Measurements from ENCODE around the gene TTF1.

TTF1 gene, protein sequence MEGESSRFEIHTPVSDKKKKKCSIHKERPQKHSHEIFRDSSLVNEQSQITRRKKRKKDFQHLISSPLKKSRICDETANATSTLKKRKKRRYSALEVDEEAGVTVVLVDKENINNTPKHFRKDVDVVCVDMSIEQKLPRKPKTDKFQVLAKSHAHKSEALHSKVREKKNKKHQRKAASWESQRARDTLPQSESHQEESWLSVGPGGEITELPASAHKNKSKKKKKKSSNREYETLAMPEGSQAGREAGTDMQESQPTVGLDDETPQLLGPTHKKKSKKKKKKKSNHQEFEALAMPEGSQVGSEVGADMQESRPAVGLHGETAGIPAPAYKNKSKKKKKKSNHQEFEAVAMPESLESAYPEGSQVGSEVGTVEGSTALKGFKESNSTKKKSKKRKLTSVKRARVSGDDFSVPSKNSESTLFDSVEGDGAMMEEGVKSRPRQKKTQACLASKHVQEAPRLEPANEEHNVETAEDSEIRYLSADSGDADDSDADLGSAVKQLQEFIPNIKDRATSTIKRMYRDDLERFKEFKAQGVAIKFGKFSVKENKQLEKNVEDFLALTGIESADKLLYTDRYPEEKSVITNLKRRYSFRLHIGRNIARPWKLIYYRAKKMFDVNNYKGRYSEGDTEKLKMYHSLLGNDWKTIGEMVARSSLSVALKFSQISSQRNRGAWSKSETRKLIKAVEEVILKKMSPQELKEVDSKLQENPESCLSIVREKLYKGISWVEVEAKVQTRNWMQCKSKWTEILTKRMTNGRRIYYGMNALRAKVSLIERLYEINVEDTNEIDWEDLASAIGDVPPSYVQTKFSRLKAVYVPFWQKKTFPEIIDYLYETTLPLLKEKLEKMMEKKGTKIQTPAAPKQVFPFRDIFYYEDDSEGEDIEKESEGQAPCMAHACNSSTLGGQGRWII

DNA sequence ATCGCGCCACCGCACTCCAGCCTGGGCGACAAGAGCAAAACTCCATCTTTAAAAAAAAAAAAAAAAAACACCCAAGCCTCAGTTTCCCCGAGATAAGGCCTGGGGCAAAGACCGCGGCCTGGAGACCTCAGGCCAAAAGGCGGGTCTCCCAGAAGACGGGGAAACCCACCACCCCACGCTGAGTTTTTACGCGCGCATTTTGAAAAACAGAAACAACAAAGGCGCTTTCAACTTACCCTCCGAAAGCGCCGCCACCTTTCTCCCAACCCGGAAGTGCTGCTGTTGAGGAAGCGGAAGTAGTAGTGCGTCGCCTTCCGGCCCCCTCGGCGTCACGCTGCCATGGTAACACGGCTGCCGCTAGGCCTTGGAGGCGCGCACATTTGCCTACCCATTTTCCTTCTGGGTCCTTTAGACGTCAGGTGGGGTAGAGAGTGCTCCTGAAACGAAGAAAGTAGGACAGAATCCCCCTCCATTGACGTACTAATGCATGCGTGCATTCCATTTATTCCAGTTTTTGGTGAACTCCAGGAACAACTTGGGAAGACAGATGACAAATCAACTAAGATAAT, at the start of gene TTF1:
Gene TTF1 (minus strand): TSS at position 287 of the 569 bp plus-strand sequence. CDS start 4,019 bp downstream, outside the sequence.
- peak; percentile 76 for DNase-seq

DNA sequence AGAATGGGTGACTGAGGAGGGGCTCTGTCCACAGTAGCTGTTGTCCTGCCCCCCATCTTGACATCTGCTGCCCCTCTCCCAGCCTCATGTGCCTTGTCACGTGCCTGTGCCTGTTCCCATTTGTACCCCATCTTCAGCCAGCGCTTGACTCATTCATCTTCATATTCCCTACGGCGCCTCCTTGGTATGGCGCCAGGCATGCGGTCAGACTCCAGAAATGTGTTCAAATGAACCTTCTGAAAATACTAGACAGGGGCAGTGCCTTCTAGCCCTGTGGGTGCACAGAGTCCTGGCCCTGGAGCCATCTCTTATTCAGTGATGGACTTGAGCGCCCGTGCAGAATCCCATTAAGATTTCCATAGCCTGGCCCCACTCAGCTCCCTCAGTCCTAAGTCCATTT, 49.6 kb upstream of the TTF1 start:
- DNase-seq = no peak

DNA sequence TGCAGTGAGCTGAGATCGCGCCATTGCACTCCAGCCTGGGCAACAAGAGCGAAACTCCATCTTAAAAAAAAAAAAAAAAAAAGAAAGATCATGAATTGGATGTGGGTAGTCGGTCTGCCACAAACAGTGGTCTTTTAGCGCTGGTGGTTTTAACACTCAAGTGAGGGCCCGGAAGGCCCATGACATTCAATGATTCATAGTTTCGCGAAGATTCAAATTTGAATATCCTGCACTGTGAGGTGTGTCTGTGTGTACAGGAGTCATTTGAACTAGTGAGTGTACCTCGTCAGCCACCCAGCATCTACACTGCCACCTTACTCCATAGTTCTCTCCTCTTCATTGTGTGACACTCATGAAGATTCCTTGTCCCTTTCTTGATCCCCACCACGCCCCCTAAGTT, 44.6 kb upstream of the TTF1 start:
- peak; percentile 49 for DNase-seq

DNA sequence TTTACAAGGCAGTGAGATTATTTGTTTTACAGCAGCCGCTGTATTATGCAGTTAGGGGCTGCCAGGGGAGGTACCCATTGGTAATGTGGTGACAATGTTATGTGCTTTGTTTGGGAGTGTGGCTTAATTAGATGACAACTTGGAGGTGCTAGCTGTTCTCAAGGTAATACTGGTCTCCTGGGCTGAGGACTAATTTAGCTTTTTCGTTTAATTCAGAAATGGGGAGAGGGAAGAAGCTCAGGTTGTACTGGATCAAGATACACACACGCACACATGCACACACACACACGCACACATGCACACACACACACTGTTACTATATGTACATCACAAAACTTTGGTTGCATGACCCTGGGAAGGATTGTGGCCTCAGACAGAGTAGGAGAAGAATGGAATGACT, 41.3 kb upstream of the TTF1 start:
- DNase-seq = no peak

DNA sequence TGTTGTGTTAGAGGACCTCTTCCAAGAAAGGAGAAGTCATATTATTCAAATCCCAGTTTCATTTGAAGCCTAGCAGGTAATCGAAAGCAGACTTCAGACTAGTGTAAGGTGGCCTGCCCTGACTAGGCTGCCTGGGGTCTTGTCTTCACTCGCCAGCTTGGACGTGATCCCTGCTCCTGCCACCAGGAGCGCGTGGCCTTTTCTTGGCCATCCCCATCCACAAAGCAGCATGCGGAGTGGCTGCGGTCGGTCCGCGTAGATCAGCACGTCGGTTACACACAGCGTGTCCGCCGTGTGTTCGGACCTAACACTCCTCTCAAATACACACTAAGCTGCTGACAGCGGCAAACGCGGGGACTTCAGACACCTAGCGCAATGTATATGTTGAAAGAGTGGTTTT, 40.7 kb upstream of the TTF1 start:
- no peak for DNase-seq

DNA sequence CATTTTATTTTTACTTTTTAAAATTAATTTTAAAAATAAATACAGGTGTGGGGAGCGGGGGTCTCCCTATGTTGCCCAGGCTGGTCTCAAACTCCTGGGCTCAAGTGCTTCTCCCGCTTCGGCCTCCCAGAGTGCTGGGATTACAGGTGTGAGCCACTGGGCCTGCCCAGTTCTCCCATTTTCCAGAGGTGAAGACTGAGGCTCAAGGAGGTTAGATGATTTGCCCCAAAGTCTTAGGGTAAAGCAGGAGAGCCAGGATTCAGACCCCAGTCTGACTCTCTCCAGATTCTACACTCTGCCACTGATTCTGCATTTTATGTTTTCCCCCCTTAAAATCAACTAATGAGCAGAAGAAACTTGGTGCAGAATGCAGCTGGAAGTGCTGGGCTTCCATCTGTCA, 40.2 kb upstream of the TTF1 start:
- DNase-seq = no peak

DNA sequence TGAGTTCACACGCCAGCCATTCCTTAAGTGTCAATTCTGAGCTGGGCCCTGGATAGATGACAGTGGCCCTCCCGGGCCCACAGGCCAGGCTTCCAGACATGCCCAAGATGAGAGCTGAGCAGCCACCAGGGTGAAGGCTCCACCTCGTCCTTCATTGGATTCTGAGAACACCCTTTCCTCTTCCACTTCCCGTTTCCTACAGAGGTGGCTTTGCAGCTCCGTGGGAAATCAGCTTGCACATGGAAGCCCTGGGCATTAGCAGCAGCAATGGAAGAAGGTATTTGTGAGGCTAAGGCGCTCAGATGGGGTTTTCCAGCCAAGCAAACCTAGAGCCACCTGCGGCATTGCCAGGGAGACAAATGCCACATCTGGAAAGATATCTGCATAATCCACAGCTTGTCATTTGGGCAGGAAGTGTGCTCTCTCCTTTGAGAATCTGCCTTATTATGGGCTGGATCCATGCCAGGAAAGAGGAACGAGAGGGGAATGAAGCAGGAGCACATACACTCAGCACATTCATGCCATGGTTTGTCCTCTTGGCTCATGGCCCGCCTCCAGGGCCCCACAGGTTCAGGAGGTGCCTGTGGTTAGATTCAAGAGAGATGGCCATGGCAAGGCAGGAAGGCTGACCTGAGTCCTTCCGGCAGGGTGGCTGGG, 37.4 kb upstream of the TTF1 start:
- DNase-seq = no peak

DNA sequence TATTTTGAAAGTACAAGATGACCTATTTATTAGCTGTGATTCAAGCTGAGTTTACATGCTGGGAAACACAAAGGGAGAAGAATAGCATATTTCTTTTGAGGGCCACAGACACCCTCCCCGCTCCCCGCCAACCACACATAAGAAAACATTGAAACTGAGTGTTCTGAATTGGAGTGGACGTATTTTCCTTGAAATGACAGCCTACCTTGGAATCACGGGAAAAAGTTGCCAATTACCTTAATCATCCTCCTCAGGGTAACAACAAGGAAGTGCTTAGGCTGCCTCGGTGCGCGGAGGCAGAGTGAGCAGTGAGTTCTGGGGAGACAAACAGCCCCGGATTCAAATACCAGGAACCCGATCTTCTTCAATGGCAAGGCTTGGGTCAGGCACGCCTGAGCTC, 34.8 kb upstream of the TTF1 start:
- DNase-seq = no peak

DNA sequence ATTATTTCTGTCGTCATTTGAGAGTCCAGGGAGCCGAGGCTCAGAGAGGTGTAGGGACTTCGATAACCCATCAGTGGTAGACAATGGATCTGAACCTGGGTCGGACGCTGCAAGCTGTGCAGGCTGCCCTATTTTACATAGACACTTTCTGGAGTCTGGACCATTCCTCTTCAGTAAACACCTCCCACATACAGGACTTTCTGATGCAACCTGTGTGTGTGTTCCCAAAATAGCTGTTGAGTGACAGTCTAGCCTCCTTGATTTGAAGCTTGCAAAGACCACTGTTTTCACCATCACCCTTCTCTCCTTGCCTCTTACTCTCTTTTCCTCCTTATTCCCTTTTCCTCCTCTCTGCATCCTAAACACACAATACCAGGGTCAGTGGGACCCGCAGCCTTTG, 34.1 kb upstream of the TTF1 start:
- no peak for DNase-seq

DNA sequence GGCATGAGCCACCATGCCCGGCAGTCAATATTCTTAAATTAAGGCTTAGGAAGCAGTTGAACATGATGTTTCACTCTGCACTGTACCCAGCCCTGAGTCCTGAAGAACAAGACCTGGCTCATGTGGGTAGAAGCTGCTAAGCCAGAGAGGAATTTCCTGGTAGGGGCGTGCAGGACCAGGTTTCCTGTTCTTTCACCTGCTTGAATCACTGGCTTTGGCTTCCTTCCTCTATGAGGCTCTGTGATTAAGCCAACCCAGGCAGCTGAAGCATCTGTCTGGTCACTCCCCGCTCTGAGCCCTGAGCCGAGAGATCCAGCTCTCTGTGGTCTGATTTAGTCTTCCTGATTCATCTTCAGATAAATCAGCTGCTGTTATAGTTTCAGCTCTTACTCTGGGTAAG, 32.5 kb upstream of the TTF1 start:
- no peak for DNase-seq

DNA sequence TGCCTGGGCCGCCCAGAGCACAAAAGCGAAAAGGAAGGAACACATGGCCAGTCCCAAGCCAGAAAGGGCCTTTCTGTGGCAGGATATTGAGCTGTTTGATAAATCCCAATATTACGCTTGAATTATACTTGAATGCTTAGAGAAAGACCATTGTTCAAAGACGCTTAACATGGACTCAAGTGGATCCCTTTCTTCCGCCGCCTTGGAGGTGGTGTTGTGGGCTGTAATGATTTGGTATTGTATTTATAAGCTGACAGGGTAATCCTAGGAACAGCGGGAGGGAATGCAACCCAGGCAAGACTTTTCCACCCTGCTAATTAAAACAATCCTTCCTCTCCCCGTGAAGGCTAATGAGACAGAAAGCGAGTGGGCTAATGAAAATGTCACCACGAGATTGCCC, 28.2 kb upstream of the TTF1 start:
- no peak for DNase-seq

DNA sequence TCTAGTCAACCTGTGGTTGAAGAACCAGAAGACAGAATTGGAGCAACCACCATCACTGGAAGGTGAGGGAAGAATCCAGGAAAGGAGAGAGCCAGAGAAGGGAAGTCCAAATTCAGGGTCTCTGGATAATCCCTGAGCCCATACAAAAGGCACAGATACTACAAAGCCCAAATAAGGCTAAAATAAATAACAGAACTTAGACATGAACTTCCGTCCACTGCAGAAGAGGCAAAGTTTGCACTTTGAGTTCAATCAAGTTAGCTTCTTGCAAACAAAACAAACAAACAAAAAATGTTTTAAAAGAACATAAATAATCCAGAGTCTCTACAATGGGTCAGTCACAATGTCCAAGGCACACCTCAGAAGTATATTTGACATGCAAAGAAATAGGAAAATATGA, 24.4 kb upstream of the TTF1 start:
- DNase-seq = no peak

DNA sequence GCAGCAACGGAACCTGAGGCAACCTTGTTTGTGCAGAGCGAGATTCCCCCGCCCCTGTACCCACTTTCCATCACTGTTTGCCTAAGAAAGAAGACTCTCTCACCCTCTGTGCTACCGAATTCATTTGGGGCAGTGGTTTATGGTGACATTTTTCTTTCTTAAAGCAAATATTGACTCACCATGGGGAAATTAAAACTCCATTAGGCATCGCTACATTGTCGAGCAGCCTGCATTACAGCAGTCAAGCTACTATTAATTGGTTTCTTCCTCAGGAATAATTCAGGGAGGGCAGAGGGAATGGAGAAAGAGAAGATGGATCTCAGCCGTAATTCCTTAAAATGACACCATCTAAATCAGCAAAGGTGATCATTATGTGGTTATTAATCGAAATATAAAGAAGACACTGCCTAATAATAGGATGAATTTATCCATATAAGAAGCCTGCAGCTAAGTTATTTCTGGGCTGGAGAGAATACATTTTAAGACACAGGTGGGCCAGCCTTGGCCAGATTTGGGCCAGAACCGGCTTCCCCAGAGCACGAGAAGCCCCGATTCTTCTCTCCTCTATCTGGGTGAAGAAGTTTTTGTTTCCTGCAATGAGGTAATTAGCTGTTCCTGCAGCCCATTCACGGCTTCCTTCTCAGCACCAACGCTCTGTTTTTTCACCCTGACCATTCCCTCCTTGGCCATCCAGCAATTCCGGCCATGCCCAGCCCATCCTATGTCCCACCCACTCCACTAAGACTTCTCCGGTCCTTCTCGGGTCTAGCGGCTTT, 20.2 kb upstream of the TTF1 start:
- no peak for DNase-seq

DNA sequence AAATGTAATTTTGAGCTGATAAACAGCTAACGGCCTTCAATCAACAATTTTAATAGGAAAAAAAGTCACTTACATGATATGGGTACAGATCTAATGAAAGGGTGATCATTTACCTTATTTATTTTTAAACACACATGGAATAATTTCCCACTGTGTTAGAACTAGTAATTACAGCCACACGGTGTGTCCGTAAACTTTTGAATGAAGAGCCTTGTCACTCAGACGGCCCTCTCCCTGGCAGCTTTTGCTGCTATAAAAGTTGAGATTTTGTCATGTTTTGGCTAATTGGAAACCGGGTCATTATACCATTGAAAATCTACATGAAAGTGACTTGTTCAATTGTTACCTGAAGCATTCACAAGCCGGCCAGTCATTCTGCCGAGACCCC, 19.0 kb upstream of the TTF1 start:
- DNase-seq = no peak

DNA sequence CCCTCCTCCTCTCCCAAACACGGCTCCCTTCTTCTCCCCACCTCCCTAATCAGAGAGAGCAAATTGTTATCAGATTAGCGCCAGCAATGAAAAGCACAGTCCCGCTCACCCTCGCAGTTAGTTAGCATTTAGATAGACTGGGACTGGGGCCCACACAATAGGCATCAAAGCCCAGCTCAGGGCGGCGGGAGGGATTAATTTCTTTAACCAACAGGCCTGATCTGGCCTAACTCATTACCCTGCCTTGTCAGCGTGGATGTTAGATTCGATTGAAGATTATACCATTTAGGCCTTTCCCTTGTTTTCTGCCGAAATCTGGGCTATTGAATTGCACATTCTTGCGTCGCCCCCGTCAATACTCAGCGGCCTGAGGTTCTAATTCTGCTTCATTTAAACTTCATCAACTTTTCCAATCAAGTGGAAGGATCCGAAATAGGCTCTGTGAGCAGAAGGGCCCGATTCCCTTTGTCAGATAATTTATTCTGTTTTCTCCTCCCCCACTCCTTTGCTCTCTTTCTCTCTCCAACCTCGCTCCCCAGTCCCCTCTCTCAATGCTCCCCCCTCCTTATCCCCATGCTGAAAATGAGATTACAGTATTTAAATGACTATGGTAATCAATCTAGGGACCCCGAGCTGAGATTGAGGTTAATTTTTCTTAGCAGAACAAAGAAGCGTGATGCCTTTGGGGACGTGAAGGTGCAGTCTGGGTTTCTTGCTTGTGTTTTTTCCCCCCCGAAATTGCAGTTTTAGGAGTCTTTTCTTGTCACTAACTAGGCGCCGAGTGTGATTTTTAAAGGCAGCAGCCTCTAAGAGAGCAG, 18.4 kb upstream of the TTF1 start:
- no peak for DNase-seq

DNA sequence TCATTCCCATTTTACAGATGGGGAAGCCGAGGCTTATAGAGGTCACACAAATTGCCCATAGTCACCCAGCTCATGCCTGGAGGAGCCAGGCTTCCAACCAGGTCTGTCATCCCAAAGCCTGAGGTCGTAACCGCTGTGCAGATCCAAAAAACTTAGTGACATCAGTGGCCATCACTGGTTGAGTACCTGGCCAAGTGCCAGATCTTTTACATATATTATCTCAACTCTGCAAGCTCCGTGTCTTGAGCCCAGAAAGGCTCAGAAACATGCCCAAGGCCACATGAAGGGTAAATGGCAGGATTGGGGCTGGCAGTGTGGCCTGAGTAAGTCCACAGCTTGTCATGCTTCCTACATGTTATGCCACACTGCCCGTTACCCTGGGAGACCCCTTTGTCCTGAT, 16.9 kb upstream of the TTF1 start:
- no peak for DNase-seq

DNA sequence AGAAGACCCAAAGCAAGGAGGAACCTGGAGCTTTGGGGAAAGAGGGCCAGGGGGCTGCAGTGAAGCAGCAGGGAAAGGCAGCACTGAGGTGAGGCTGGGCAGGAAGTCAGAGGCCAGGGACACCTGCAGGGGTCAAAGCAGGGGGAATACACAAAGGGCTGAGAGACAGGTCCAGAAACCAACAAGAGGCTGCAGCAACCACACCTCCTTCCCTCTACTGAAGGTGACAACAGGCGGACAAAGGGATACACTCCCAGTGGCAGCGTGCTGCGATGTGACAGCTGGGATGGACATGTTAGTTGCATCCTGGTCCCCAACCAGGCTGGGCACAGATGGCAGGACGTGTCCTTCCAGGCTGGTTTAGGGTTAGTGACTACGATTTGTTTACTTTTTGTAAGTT, 15.9 kb upstream of the TTF1 start:
- DNase-seq = no peak

DNA sequence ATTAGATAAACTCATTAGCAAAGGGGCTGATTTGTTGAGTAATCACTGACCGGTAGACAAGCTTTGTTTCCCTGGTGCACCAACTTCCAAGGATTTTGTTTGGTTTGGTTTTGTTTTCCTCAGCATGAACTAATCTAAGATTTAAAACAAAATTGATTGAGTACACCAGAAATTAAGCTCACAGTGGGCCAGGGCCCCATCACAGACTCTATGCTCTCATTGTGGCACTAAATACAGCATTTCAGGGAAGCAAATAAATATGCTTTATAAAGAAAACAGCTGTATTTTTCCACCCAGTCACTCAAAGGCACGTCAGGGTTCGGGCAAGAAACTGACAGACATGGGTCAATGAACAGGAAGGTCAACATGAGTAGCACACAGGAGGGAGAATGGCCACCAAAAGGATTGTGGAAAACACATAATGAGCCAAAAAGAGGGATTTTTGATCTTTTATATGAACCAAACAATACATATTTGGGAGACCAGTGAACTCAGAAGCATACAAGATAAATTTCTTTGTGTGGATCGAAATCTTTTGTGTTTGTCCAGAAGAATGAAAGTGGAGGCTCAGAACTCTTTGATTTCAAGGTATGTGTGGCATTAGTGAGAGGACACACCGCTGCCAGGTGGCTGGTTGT, 12.2 kb upstream of the TTF1 start:
- DNase-seq = no peak

DNA sequence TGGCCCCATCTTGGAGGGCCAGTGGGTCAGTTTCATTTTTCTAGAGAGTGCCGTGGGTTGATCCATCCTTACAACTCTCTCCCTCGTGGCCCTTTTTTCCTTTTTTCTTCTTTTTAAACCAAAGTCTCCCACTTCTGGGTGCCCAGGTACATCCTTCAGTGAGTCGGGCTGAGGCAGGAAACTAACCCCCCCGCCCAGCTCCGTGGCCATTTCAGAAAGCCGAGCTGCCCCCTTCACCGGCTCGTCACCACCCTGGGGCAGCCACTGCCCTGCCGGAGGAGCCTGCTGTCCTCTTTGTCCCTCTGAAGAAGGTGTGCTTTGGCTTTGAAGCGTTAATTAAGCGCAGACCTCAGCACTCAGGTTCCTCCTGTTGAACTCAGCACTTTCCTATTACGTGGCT, 8.5 kb upstream of the TTF1 start:
- DNase-seq = no peak

DNA sequence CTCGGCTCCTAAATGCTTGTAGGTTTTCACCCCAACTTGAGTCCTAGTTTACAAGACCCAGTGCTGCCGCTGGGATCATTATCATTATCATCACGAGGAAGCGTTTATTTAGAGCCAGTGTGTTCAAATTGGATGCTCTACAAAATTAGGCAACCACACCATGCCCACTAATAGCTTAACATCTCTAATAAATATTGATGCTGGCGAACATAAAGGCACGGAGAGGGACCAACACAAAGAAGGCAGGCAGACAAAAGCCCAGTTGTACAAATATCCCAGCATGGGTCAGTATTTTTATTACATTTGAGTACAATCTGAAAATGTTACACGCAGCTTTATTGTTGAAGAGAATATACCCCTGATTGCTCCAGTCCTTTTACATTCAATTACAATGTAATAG, 8.1 kb upstream of the TTF1 start:
- no peak for DNase-seq

DNA sequence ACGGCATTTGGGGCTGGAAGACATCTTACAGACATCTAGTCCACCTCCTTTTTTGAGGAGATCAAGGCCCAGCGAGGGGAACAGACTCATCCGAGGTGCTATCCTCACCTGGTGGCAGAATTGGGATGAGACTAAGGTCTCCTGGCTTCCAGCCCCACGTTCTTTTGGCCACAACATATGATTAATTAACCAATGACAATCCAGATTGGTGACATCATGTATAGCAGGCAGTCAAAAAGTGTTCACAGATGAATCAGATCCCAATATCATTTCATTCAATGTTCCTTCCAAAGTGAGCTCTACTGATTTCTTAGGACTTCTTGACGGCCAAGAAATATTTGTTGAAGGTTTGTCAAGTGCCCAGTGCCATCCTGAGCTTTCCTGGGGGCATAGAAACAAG, 7.3 kb upstream of the TTF1 start:
- DNase-seq = no peak

Data from NK-92 treated with Interleukin-12 subunit alpha and Interleukin-12 subunit beta, amount 100 ng/mL, for 24 hours (cell line).